AG08396 (cell line): Measurements from ENCODE around the gene CPE.
"Not testable (repeated sequence)": the region's sequence is repeated elsewhere in the genome, so short reads cannot be mapped to it uniquely, and the experiment has no call there.

Source experiments
- DNase-seq: peaks from one replicate; pipeline ENCODE4 v3.0.0; 2012; ENCODE audit warnings: low spot score, mixed read lengths

The CPE gene

GRCh38 chr4:165464376-165464775 is 85.6 kb downstream of the CPE start:
- no peak for DNase-seq

GRCh38 chr4:165464813-165465381 is 86.1 kb downstream of the CPE start:
- DNase-seq = peak; percentile 48

GRCh38 chr4:165470009-165470408 is 91.2 kb downstream of the CPE start:
- DNase-seq = no peak

GRCh38 chr4:165472943-165473676 is 94.3 kb downstream of the CPE start:
- DNase-seq = no peak

DNA sequence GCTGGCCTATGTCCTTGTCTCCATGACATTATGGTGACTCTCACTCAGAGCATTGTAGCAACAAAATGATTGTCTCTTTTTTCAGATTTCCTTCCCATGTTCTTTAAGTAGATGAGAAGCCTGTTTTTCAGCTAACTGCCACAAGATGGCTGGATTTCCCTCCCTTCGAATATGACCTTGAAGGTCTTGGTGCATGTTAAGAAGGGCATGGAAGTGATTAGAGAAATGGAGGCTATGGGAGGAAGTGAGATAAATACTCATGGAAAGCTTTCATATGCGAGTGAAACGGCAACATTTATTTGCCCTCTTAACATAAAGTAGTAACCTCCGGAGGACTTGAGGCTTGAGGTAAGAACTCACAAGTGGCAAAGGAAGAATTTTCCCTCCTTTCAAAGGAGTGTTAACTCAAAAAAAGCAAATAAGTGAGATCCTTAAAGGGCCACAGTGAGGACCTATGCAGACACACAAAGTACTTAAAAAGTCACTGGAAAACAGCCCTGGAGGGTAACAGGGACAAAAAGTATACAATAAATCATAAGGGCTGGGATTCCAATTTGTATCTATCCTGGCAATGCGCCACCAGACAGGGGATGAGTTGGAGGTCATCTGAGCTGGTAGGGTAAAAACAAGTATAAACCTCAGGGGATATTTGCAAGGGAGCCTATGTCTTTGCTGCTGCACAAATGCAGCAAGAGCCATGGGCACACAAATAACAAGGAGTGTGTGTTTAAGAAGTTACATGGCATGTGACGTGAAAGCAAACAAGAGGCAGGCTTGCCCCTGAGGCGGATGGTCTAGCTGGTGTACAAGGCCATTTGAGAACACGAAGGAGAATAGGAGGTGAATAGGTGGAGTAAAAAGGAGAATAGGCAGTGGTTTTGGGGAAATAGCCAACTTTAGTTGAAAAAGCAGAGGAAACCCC is 96.2 kb downstream of the CPE start:
- DNase-seq = no peak

GRCh38 chr4:165475706-165476070 is 96.9 kb downstream of the CPE start:
- no peak for DNase-seq

DNA sequence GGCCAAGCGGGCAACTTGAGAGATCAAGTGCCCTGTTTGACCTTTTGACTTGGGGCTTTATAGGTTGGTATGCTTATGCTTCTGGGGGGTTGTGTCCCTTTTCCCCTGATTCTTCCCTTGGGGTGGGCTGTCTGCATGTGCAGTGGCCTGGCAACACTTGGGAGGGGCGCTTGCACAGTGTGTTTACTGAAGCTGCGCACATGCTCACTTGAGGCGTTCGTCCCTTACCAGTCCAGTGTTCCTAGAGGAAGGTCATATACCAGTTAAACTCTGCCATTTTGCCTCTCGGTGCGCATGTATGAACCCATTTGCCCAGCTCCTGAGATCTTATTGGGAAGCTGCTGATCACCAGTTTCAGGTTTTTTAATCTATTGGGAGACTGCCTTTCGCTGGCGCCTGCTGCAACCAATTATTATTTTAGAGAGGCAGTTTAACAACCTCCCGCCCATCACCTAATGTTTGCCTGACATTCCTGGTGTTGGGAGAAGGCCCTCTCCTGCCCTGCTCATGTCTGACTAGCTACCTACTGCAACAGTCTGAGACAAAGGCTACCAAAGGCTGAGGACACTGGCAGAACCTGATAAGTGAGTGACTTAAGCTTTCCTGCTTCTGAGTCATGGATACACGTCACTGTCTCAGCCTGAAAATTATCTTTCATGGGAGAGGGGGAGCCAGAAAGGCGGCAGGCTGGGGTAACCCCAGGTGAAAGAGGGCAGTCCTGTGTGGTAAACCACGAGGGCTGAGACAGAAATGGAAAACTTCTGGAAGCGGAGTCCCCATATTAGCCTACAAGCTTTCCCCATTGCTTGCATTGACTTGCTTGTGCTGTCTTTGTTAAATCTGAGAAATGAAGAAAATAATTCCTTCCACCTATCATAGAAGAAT is 97.6 kb downstream of the CPE start:
- DNase-seq = no peak

- no peak for DNase-seq
These were observed 99.0 kb downstream of the CPE start for GRCh38 chr4:165477799-165478198.

DNA sequence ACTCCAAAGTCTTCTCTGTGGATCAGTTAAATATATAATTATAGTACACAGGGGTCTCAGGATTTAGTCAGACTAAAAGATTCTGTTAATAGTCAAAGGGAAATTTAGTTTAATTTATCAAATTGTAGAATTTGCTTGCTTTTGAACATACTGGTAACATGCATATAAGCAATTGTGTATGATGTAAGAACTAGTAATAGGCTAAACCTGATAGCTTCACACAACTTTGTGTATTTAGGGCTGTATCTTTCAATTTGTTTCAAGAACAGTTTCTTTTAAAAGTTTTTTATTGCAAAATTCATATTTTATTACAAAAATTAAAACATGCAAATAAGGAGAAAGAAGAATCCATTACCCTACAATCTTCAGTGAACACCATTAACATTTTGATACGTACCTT is 99.5 kb downstream of the CPE start:
- DNase-seq = no peak

DNA sequence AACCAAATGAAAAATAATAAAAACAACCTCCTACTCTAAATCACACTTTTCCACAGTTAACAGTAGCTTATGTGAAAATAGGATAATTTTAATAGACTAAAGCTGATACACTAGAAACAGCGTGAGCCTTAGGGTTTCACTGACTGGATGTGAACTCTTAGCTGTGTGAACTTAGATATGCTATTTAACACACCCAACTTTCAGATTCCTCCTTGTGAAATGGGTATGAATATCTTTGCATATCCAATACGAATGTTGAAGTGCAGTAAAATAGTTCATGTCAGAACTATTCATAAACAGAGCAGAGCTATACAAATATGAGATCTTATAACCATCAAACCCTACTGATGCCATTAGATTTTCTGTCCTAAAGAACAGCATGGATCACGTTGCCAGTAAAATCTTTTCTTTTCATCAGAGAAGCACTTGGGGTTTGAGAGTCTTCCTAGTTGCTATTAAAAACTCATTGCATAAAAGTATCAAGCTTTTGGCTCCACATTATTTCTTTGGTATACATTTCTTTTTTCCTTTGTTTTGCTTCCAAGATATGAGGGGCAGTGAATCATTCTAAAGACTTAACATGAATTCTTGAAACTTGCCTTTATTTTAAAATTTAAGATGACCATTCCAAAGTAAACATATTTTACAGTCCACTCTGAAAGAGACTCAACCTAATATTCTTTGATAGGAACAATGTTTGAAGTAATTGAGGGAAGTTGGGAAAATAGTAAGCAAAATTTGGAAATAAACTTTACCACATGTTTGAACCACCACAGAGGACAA is 102.4 kb downstream of the CPE start:
- no peak for DNase-seq

GRCh38 chr4:165489786-165490185 is 111.0 kb downstream of the CPE start:
- no peak for DNase-seq

- not testable (repeated sequence) for DNase-seq
These were observed 113.8 kb downstream of the CPE start for GRCh38 chr4:165492583-165492982.

DNA sequence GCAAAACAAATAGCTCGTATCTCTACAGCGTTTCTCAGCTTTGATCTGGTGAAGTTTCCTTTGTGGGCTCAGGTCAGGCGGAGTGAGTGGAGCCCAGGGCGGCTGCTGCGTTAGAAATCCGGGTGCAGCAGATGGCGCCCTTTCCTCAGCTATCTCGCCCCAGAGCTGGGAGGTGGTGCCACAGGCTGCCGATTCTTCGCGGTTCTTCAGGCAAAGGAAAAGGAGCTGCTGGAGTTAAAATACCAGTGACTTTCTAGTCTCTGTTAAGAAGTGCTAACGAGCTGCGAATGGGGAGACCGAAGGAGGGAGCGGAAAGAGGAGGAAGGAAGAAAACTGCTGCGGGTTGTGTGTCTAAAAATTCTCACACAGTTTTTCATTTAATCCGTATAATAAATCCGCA is 114.6 kb downstream of the CPE start:
- DNase-seq = peak; percentile 48

GRCh38 chr4:165502916-165503907 is 124.4 kb downstream of the CPE start:
- DNase-seq = no peak

- DNase-seq = no peak
These were observed 125.4 kb downstream of the CPE start for GRCh38 chr4:165504184-165504583.

DNA sequence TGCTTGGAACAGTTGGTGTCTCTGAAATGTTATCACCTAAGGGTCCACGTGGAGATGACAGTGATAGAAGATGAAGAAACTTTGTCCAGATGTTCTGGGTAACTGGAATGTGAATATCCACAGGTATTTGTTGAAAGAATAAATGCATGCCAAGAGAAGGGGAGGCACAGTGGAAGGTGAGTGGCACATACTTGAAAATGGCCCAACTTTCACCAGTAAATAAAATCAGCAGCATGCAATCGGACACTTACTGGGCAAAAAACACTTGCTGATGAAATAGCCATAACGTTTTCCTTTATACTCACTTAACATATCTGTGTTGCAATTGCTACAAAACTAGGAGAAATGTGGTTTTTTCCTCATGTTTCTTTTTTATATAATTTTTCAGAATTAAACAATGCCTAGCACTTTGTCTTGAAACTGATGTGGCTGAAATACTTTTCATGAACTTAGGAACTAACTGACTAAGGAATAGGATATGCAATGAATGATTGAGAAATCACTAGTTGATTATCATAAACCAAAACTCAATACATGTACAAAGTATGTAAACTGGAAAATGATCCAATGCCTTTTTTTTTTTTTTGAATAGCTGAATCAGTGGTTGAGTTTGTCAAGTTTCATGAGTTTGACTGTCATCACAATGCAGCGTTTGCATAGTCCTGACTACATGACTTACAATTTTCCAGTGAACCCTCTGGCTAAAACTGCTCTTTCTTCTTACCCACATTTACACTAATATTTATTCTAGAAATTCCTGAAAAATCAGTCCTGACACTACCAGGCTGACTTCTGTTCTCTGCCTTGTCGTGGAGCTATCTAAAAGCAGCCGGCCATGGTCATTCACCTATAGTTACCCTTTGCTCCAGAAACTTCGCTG is 127.4 kb downstream of the CPE start:
- peak; percentile 7 for DNase-seq

GRCh38 chr4:165506849-165507248 is 128.0 kb downstream of the CPE start:
- DNase-seq = no peak

DNA sequence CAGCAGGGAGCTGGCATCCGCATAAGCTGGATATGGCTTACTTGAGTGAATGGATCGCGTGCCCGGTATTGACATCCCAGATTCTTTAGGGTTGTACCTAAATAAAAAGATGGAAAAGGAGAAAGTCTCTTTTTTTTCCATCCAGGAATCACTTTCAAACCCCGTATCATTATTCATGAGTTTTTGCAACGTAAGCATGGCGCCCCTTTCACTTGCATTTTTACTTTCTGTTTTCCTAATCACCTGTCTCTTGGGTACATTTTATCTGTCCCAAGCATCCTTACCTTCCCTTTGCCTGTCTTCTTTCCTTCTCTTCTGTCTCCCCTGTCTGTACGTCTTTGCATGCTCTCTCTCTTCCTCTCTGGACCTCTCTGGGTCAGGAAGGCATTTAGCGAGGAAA is 128.6 kb downstream of the CPE start:
- no peak for DNase-seq
